SHP77 (cell line): ENCODE measurements around the gene ADAM15.
A peak's percentile ranks its signal among the peaks of the same experiment; 100 is the strongest.

ENCODE experiments used
- DNase-seq, 2 experiments: peaks; one replicate each; lab custom pipeline; 2025; lab: John Stamatoyannopoulos, UW

Gene ADAM15

GRCh38 chr1:155051777-155052398 lies 772 bp downstream of the ADAM15 start:
- peak; percentile 30 to 67 for DNase-seq

GRCh38 chr1:155052439-155053395 lies 1.6 kb downstream of the ADAM15 start:
- DNase-seq = peak in 1 of 2 experiments; percentile 48

DNA sequence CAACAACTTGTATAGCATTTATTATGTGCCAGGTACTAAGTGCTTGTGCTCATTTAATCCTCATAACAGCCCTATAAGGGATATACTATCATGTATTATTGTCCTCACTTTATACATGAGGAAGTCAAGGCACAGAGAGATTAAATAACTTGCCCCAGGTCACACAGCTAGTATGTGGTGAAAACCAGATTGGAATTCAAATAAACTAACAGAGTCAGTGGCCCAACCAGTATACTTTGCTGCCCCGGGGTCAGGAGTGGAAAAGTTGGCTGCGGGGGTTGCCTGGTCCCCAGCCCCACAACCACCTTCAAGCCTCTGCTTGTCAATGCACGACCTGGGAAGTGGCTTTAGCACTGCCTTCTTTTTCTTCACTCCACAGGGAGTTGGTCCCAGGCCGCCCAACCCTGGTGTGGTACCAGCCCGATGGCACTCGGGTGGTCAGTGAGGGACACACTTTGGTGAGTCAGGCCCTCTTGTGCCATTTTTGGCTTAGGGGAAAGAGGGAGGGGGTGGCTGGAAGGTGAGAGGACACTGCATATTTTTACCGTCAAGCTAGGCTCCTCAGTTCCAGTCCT lies 2.5 kb downstream of the ADAM15 start:
- DNase-seq = no peak

GRCh38 chr1:155057104-155057503 lies 6.0 kb downstream of the ADAM15 start:
- no peak for DNase-seq

- DNase-seq = no peak
These were observed 6.7 kb downstream of the ADAM15 start for GRCh38 chr1:155057788-155058211.

- DNase-seq = no peak
These were observed 9.6 kb downstream of the ADAM15 start for GRCh38 chr1:155060736-155061135.

DNA sequence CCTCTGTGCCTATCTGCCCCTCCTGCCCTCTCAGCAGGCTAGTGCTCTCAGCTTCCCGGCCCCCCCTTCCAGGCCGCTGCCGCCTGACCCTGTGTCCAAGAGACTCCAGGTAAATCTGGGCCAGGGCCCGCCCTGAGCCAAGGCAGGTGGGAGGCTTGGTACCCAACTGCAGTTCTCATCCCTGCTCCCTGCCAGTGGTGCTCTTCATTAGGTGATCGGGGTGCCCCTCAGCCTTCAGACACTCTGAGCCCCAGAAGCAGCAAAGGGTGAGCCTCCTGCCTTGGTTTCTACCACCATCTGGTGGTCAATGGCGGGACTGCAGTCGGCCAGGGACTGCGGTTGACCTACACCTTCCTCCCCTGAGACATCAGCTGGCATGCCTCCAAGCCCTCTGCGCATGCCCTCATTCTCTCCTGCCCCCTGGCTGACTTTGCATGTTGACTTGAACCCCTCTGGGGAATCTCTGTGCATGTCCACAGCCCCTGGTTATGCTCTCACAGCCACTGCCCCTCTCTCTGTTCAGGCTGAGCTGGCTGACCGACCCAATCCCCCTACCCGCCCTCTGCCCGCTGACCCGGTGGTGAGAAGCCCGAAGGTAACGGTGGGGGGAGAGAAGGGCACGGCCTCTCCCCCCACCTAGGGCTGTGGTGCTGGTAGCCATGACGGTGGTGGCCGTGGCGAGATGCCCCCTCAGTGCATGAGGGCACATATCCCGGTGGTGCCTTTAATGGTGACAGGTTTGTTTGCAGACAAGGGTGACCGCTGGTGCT lies 10.4 kb downstream of the ADAM15 start:
- DNase-seq = peak; percentile 90 to 94

DNA sequence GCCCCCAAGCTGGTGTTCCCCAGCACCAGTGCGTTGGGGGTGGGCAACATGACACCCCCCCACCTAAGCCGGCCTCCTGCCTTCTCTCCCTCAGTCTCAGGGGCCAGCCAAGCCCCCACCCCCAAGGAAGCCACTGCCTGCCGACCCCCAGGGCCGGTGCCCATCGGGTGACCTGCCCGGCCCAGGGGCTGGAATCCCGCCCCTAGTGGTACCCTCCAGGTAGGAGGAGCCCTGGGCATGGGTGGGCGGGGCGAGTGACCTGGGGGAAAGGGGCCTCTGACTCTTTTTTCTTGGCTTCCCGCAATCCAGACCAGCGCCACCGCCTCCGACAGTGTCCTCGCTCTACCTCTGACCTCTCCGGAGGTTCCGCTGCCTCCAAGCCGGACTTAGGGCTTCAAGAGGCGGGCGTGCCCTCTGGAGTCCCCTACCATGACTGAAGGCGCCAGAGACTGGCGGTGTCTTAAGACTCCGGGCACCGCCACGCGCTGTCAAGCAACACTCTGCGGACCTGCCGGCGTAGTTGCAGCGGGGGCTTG lies 11.1 kb downstream of the ADAM15 start:
- DNase-seq = no peak

DNA sequence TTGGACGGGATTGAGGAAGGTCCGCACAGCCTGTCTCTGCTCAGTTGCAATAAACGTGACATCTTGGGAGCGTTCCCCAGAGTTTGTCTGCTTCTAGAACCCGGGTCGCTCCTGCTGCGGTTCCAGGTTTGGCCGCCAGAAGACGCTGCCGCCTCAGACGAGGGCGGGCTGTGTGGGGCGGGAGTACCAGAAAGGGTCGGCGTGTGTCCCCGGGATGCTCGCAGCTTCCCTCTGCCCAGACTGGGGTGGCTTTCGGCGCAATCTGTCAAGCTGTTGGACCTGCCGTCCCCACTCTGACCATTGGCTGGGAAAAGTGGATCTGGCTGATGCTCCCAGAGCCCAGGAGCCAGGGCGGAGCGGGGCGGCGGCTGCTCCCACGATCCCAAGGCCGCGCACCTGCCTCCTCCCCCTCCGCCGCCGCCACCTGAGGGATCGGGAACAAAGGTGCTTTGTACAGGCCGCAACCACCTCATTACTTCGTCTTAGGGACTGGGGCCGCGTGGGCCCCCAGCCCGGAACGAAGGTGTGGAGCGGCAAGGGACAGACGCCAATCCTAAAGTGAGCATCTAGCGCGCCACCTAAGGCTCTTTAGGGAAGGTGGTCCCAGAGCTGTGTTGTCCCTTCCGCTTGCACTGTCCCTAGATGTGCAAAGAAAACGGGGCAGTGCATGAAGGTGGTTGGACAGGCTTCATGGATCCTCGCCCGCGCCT lies 11.7 kb downstream of the ADAM15 start:
- no peak for DNase-seq

- DNase-seq = peak; percentile 43 to 68
These were observed 12.5 kb downstream of the ADAM15 start, which contains the start of gene EFNA4 for GRCh38 chr1:155063550-155064110. Gene EFNA4, plus strand, starts transcription at chr1:155063740. Its CDS starts 84 bp downstream, at chr1:155063824.

- peak; percentile 23 to 66 for DNase-seq
These were observed 13.2 kb downstream of the ADAM15 start for GRCh38 chr1:155064111-155064831.

GRCh38 chr1:155064832-155065429 lies 13.8 kb downstream of the ADAM15 start:
- DNase-seq = no peak

DNA sequence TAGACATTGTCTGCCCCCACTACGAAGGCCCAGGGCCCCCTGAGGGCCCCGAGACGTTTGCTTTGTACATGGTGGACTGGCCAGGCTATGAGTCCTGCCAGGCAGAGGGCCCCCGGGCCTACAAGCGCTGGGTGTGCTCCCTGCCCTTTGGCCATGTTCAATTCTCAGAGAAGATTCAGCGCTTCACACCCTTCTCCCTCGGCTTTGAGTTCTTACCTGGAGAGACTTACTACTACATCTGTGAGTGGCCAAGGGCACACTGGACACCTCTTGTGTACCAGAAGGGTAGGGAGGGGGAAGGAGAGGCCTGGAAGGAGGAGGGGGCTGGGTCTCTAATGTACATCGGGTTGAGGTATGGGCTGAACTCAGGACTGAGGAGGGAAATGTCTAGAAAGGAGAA lies 15.7 kb downstream of the ADAM15 start:
- DNase-seq = no peak

DNA sequence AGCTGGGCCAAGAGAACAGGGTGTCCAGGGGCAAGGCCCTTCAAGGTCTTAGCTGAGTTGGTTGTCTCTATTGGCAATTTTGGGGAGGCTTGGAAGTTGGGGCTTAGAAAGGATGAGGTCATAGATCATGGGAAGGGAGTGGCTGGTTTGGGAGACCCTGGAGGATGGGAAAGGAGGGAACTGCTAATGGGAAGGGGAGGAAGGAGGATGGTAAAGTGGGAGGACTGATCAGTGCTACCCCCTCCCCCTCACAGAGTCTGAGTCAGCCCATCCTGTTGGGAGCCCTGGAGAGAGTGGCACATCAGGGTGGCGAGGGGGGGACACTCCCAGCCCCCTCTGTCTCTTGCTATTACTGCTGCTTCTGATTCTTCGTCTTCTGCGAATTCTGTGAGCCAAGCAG lies 17.5 kb downstream of the ADAM15 start:
- no peak for DNase-seq

- peak in 1 of 2 experiments; percentile 53 for DNase-seq
These were observed 18.5 kb downstream of the ADAM15 start for GRCh38 chr1:155069551-155070157.

DNA sequence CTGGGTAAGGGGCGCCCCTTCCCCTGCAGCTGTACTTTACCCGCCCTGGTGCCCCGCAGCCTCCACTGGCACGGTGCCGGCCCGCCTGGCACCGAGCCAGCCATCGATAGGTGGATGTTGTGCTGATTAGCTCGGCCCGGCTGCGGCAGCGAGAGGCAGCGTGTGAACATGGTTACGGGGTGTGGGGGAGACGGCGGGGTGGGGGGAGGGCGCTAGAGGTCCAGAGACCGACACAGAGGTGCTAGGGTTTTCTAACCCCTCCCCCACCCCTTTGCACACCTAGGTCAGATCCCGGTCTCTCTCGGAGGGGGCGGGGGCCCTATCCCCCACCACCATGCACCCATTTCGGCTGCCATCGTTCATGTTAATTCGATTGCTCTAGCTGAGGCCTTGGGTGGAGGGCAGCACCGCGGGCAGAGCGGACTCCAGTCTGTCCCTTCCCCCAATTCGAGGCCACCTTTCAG lies 19.1 kb downstream of the ADAM15 start:
- DNase-seq = peak in 1 of 2 experiments; percentile 33

- DNase-seq = peak; percentile 94 to 97
These were observed 19.8 kb downstream of the ADAM15 start for GRCh38 chr1:155070721-155071569.

- DNase-seq = peak; percentile 31 to 48
These were observed 20.6 kb downstream of the ADAM15 start for GRCh38 chr1:155071701-155072100.
